GM21529 (cell line): Measurements from ENCODE around the gene CNTRL.
"Not testable (repeated sequence)": the region's sequence is repeated elsewhere in the genome, so short reads cannot be mapped to it uniquely, and the experiment has no call there.

Experiments
- ATAC-seq: cut with Tn5 transposase; IDR thresholded peaks from one replicate; pipeline ENCODE4 v1.9.1; 2021; ENCODE audit not compliant: unreplicated experiment

CNTRL gene

DNA sequence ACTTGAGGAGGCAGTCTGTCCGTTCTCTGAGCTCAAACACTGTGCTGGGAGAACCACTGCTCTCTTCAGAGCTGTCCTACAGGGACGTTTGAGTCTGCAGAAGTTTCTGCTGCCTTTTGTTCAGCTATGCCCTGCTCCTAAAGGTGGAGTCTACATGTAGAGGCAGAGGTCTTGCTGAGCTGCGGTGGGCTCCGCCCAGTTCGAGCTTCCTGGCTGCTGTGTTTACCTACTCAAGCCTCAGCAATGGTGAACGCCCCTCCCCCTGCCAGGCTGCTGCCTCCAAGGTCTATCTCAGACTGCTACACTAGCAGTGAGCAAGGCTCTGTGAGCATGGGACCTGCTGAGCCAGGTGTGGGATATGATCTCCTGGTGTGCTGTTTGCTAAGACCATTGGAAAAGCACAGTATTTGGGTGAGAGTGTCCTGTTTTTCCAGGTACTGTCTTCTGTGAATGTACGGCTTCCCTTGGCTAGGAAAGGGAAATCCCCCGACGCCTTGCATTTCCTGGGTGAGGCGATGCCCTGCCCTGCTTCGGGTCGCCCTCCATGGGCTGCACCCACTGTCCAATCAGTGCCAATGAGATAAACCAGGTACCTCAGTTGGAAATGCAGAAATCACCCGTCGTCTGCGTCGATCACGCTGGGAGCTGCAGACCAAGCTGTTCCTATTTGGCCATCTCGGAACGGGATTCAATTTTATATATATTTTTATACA lies 58.5 kb downstream of the CNTRL start:
- ATAC-seq: no peak

DNA sequence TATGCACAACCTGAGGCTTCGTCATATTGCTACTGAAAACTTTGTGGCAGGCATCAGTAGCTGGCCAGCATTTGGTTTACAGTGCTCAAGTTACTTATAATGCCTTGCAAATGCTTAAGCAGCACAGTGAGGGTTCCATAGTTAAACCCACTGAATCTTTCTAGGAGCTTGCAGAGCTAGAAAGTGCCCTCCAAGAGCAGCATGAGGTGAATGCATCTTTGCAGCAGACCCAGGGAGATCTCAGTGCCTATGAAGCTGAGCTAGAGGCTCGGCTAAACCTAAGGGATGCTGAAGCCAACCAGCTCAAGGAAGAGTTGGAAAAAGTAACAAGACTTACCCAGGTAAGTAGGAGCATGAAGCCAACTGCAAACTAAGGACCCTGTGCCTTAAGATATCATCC lies 60.9 kb downstream of the CNTRL start:
- no peak for ATAC-seq

DNA sequence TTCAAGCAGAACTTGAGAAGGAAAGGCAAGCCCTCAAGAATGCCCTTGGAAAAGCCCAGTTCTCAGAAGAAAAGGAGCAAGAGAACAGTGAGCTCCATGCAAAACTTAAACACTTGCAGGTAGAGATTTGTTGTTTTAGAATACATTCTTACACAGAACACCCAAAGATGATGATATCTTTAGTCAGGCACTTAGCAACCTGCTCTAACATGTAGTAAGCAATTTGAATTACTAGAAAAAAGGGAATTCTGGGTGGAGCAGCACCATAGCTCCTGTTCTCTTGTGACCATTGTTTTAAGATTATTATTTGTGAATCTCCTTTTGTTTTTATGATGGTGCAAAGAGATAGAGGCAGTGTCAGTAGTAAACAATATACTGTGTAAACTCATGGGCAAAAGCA lies 63.8 kb downstream of the CNTRL start:
- ATAC-seq: no peak

DNA sequence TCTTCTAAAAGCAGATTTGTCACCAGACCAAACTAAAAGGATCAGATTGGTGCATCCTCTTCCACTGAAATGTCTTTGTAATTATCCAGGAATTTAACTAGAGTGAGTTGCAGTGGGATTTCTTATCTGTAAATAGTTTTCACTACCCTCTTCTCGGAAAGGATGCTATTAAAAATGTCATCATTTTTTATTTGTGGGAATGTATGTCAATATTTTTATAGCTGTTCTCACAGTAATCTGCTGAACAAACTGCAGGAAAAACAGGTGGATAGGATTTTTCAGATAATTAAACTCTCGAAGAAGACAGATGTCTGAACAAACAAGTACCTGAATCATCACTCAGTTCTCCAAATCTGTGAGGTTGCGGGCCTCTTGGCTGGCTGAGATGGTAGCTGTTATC lies 64.2 kb downstream of the CNTRL start:
- no peak for ATAC-seq

DNA sequence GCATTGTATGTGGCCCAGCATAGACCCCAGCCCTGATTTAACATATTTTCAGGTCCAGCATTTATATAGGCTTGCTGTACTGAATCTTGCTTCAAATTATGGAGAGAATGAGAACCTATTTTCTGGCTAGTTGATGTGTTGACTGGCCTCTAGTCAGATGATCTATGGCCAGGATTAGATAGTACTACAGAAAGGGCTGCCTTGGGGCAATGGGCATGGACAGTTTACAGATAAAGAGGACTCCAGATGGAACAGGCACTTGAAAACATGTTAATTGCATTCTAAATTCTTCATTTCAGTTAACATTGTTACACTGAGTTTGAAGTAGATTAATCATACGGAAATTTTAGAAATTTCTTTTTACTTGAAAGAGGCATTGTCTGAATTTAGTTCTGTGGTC lies 65.4 kb downstream of the CNTRL start:
- ATAC-seq: no peak

DNA sequence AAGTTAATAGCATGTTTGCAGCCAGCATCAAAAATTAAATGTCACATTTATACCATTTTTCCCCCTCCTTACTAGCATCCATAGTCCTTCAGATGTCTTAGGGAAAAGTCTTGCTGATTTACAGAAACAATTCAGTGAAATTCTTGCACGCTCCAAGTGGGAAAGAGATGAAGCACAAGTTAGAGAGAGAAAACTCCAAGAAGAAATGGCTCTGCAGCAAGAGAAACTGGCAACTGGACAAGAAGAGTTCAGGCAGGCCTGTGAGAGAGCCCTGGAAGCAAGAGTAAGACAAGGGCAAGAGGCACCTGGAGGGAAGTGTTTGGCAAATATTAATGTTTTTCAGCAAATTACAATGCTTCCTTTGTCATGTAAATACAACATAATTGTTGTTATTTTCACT lies 66.6 kb downstream of the CNTRL start:
- no peak for ATAC-seq

DNA sequence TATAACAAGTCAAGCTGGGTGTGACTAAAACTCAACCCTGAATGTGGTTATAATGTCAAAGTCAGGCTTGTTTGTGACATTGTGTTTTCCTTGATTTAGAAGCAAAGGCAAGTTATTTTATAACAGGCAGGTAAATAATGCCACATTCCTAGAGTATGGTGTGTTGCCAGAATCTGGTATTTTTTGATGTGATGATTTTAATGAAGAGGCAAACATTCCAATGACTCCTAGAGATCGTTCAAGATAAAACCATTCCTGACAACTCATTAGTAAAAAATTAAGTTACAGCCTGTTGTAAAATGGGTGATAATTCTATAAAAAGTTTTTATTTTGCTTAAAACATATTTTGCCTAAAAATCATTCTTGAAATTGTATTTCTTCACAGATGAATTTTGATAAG lies 67.0 kb downstream of the CNTRL start:
- ATAC-seq: no peak

DNA sequence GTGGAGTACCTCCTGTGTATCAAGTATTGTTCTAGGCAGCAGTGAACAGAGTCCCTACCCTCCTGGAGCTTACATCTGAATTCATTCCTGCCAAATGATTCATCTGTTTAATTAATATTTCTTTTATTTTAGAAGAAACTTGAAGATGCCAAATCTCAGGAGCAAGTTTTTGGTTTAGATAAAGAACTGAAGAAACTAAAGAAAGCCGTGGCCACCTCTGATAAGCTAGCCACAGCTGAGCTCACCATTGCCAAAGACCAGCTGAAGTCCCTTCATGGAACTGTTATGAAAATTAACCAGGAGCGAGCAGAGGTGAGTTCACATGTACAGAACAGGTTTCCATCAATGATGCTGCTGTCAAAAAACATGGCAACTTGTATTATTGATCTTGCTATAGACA lies 69.0 kb downstream of the CNTRL start:
- ATAC-seq: no peak

DNA sequence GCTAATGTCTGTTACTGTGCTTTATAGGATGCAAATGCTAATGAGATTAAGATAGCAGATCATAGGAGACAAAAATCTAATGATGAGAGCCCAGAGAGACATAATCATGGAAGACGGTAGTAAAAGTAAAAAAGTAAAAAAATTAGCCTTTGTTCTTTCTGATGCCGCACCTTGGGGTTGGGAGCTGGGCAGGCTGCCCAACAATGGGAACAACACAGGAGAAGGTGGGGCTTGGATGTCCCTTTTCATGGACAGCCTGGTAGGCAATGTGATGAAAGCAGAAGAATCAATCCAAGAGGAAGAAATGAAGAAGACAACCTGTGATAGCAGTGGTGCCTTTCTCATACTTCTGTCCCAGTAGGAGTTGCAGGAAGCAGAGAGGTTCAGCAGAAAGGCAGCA lies 69.7 kb downstream of the CNTRL start:
- no peak for ATAC-seq

DNA sequence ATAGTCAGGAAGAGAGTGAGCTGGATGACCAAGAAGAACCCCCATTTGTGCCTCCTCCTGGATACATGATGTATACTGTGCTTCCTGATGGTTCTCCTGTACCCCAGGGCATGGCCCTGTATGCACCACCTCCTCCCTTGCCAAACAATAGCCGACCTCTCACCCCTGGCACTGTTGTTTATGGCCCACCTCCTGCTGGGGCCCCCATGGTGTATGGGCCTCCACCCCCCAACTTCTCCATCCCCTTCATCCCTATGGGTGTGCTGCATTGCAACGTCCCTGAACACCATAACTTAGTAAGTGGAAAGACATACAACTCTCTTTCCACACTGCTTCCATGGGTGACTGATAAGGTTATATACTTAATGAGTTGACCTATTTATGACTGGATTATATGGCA lies 75.4 kb downstream of the CNTRL start:
- no peak for ATAC-seq

DNA sequence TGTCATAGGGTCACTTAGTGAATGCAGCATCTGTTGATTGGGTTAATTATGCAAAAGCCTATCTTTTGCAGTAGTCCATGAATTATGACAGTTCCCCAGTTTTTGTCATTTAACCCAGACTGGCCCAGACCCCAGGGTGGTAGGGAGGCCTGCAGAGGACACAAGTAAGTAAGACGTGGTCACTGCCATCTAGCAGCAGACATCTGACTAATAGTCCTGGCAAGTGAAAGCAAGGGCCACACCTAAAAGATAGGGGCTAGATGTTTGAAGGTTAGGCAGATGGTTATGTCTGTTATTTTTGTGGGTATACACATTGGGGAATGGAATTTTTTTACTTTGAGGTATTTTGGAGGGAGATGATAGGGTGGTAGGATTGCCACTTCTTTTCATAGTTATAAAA lies 78.9 kb downstream of the CNTRL start:
- no peak for ATAC-seq

DNA sequence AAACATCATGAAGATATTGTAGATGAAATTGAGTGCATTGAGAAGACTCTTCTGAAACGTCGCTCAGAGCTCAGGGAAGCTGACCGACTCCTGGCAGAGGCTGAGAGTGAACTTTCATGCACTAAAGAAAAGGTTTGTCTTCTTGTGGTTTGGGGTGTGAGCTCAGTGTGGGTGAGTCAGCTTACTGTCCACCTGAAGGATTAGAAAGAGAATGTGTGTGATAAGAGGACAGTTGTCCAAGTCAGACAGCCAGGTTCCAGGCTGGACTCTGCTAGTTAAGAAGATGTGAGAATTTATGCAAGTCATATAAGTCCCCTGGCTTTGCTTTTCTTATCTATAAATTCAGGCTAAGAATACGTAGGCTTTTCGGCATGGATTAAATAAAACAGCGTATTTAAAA lies 80.0 kb downstream of the CNTRL start:
- ATAC-seq: no peak

DNA sequence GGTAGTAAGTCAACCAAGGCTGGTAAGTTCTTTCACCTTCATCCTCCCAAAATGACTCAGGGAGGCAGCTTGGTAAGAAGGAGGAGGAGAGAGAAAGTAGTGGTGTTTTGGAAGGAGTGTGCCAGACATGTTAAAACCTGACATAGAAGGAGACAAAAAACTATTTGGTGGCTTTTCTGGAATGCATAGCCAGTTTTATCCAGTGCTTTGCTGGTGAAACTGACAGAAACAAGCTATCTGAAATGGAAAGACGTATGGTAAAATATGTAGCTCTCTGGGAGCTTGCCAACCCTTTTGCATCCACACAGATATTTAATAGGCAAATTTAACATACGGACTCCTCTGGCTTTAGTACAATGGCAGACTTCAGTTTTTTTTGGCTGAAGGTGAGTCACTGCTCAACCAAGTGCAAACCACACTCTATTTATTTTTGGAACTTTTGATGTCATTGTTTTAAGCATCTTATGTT lies 81.5 kb downstream of the CNTRL start:
- peak; percentile 83 for ATAC-seq

DNA sequence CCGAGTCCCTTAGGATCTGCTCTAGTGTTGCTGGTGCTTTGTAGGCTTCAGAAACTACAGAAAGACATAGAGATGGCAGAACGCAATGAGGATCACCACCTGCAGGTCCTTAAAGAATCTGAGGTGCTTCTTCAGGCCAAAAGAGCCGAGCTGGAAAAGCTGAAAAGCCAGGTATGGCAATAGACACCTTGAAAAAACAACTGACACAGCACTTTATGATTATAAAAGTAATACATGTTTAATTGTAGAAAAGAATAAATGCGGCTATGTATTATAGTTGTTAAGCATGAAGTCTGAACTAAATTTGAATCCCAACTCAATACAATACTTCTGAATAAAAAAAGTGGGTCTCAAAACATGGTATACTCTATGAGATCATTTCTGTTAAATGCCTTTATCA lies 83.2 kb downstream of the CNTRL start:
- no peak for ATAC-seq

DNA sequence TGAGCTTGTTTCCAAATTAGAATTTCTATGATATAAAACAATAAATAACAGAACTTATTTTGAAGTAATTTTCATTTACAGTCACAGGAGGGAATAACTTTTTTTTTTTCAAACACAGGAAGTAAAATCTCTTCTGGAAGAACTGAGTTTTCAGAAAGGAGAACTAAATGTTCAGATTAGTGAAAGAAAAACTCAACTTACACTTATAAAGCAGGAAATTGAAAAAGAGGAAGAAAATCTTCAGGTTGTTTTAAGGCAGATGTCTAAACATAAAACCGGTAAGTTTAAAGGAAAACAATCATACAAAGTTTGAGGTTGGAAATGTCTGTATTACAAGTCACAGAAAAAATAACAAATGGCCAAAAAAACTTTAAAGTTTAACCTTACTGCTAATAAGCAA lies 85.3 kb downstream of the CNTRL start:
- ATAC-seq: no peak

DNA sequence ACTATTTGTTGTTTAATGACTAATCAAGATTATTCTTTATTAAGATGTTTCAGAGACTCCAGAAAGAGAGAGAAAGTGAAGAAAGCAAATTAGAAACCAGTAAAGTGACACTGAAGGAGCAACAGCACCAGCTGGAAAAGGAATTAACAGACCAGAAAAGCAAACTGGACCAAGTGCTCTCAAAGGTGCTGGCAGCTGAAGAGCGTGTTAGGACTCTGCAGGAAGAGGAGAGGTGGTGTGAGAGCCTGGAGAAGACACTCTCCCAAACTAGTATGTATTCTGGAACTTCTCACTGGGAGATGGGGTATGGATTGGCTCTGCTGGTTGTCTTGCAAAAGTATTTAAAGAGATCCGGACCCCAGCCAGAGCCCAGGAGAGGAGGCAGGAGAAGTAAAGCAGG lies 93.3 kb downstream of the CNTRL start:
- ATAC-seq: no peak

DNA sequence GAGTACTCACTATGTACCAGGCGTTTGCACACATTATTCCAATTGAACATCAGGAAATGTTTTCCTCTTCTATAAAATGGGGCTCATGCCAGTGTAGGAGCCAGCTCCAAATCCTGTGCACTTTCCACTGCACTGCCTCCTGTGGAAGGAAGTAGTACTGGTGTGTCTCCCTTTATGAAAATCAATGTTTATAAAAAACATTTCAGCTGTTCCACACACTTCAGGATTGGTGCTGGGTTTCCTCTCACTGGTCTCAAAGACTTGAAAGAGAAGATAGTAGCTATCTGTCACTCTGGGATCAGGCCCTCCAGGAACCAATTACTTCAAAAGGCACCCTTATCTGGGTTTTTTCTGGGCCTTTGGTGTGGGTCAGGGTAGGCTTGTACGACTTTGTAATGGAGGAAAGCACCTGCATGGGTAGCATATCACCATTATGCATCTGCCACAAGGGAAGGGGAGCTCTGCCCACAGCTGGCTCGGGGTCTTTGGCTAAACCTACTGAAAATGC lies 94.4 kb downstream of the CNTRL start:
- ATAC-seq: no peak

DNA sequence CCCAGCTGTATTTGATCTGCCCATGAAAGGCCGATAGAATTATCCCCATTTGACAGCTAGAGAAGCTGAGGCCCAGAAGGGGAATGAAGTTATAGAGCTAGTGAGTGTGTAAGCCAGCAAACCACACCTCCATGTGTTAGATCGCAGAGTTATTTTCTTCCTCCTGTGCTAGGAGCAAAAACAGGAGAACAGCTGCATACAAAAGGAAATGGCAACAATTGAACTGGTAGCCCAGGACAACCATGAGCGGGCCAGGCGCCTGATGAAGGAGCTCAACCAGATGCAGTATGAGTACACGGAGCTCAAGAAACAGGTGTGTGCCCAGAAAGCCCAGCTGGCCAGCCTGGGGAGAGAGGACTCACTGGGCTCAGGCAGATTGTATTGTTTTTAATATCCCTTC lies 96.5 kb downstream of the CNTRL start:
- ATAC-seq: no peak

DNA sequence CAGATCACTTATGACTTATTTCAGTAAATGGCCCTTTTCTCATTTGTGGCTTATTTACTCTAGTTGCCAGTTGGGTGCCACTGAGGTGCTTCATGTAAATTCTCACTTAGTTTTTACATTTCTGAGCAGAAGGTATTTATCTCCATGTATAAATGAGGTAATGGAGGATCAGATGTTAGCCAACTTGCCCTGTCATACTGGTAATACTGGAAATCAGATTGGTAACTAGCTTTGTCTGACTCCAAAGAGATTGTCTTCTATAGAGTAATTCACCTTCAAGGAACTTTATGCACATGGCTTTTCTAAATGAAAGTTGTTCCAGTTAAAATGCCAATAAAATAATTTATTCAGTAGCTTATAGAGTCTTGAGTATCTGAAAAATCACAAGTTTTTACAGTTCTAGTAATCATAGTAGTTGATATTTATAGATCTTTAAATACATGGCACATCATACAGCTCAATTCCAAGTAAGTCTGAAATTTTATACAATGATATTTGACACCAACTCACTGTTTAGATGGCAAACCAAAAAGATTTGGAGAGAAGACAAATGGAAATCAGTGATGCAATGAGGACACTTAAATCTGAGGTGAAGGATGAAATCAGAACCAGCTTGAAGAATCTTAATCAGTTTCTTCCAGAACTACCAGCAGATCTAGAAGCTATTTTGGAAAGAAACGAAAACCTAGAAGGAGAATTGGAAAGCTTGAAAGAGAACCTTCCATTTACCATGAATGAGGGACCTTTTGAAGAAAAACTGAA lies 98.2 kb downstream of the CNTRL start:
- no peak for ATAC-seq

DNA sequence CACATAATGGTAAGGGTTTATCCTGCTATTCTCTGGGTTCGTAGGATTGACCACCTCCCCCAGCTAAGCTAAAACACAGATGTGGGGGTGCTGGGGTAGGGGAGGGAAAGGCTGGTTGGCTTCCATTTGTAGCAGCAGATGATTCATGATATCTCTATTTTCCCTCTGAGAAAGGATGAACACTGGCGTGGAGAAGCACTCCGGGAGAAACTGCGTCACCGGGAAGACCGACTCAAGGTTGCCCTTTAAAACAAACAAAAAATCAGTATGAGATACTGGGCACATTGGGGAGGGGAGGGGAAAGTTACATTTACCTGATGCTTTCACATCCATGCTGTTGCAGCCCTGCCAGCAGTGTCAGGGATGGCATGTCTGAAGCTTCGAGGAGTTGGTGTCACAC lies 98.7 kb downstream of the CNTRL start:
- ATAC-seq: no peak

DNA sequence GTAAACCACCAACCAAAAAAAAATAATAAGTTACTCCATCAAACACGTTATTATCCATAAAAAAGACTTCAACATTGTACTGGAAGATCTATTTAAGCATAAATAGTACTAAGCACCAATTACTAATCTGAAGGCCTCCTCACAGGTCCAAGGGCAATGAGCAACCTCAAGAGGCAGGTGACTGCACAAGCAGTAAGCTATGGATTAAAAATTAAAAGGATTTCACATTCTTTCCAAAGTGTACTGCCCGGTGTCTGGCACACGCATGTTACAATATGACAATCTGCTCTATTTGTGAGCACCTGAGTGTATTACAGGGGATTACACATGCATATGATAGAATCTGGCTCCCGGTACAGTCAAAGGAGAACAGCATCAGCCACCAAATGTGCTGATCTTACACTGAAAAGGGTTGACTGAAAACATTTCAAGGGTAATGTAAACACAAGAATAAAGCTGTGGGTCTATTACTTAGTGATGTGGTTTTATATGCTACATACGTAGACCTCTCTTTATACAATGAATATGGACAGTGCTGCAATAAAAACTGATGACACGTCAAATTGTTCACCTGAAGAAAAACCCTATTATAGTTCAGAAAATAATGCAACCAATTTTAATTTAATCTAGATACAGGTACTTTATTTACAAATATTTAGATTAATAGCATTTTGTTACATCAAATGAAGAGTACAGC lies 104.1 kb downstream of the CNTRL start:
- ATAC-seq: no peak

DNA sequence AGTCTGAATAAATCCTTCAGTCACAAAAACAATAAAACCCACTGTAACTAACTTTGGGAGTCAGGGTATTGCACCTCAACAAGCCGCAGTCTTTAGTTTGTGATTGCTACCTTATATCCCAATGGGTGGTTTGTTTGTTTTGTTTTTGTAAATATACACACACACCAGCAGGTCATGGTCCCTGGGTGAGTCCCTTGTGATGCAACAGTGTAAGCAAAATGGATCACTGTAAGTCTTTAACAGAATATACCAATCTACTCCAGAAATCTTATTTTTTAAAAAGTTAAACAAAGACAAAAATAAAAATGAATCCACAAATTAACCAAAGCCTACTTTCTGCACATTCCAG lies 104.6 kb downstream of the CNTRL start:
- not testable (repeated sequence) for ATAC-seq
